GM19467 (cell line): ENCODE measurements around the gene SLC1A4.
A peak's percentile ranks its signal among the peaks of the same experiment; 100 is the strongest.

Experiments used
- ATAC-seq: cut with Tn5 transposase; IDR thresholded peaks from one replicate; pipeline ENCODE4 v1.9.1; 2021; ENCODE audit warnings: mild to moderate bottlenecking, moderate library complexity; ENCODE audit not compliant: unreplicated experiment

SLC1A4 gene

GRCh38 chr2:65070172-65070830 lies 81.1 kb downstream of the SLC1A4 start:
- ATAC-seq: no peak

- ATAC-seq: no peak
These were observed 81.7 kb downstream of the SLC1A4 start for GRCh38 chr2:65070856-65071255.

GRCh38 chr2:65071499-65072180 lies 82.4 kb downstream of the SLC1A4 start:
- no peak for ATAC-seq

- ATAC-seq: peak; percentile 52
These were observed 83.2 kb downstream of the SLC1A4 start for GRCh38 chr2:65072181-65072970.
